Ovary (tissue), 9 donors: ENCODE results near the gene MELTF. TPM values are rescaled to one million over a fixed set of nuclear protein-coding genes. Genes with fewer than 3 reads are reported as not detected.

Source experiments
- DNase-seq, 5 donors: peaks; one replicate each; pipeline ENCODE4 v3.0.0-alpha.2; 2019 to 2020
- H3K27ac ChIP-seq, 2 donors: fragments of 200-600 bp; one replicate each; pipeline versions ENCODE4 v1.5.1 to v1.8.0; 2019 to 2022
- H3K27me3 ChIP-seq: fragments of 200-600 bp; one replicate; pipeline ENCODE4 v1.8.0; 2022
- H3K36me3 ChIP-seq: fragments of 200-600 bp; sonication (generic); one replicate; pipeline ENCODE4 v1.5.1; 2019
- H3K4me1 ChIP-seq: one replicate; pipeline ENCODE4 v1.8.1; 2013; ENCODE audit warnings: mild to moderate bottlenecking, moderate library complexity; ENCODE audit not compliant: insufficient read depth
- H3K4me3 ChIP-seq: fragments of 200-600 bp; sonication (generic); one replicate; pipeline ENCODE4 v1.5.1; 2017
- H3K9me3 ChIP-seq, 2 donors: fragments of 200-600 bp in 1 of 2; sonication (generic) in 1 of 2; one replicate each; pipeline versions ENCODE4 v1.5.1 to v1.8.1; 2013 to 2019; ENCODE audit warnings: mild to moderate bottlenecking in 1 of 2, moderate library complexity in 1 of 2
- EP300 ChIP-seq: sonication (generic); formaldehyde crosslinking; IDR thresholded peaks from one replicate; pipeline ENCODE4 v1.6.1; 2017; ENCODE audit warnings: antibody characterized with exemption
- POLR2A ChIP-seq: fragments of 450-650 bp; IDR thresholded peaks from one replicate; pipeline ENCODE4 v1.6.1; 2017; ENCODE audit warnings: antibody characterized with exemption, mild to moderate bottlenecking, moderate library complexity
- WGBS, 3 donors: extraction: QIAGEN DNeasy Blood & Tissue Kit in 1 of 3; methylation state at CpG; one replicate each; pipeline versions ENCODE4 v1.1.5 to v1.1.7; 2013 to 2017; 5-methylcytosine and 5-hydroxymethylcytosine counted together
- intact Hi-C, 4 donors: fragments of 100-400 bp; cut with DNase I; formaldehyde crosslinking; loops; one replicate each; pipeline versions ENCODE4 v1.11.0 to v1.15.1; 2022 to 2023
- polyA plus RNA-seq, 2 donors: library from polyadenylated mRNA; stranded (reverse); fragments of 200-250 nt in 1 of 2; fragments of 350-450 nt in 1 of 2; fragmentation: Illumina TruSeq in 1 of 2; extraction: RNeasy Lipid Tissue Mini Kit (QIAGEN cat#74804) in 1 of 2; gene quantifications; one replicate each; pipeline ENCODE4 v1.2.3, GENCODE V29; 2013 to 2014
- total RNA-seq, 7 donors: library from RNA; depleted of rRNA in 2 of 7; stranded (reverse); fragments of >200 nt in 2 of 7; fragmentation: NEBNext Ultra II Directional in 3 of 7; extraction: Animal tissue kit (Norgen Biotek cat#: 25700) in 3 of 7; gene quantifications; one replicate each; pipeline versions ENCODE4 v1.1.0 to v1.2.4, GENCODE V29; 2016 to 2023
- TF ChIP-seq, protein P1 (sequence below), 3 donors: fragments of 450-650 bp in 2 of 3; fragments of 200-600 bp in 1 of 3; IDR thresholded peaks; one replicate each; pipeline versions ENCODE4 v1.5.1 to v1.8.0; 2016 to 2022; ENCODE audit warnings: antibody characterized with exemption in 3 of 3, mild to moderate bottlenecking in 1 of 3
- donor health status: DM: no; HTN: no; CAD: no; lungs with moderate emphysema.
- donor health status: DM: no; HTN: no; CAD: no.
- donor health status: Bipolar disorder and iron deficiency.
- donor health status: DM: yes; HTN: yes; CAD: no.
- donor health status: DM: no; HTN: no; CAD: no.
- donor health status: DM: yes; HTN: yes; CAD: no.

MELTF gene
- total and polyA plus RNA-seq, 9 donors = 0.53 to 19.0 (median 2.0) TPM

DNA sequence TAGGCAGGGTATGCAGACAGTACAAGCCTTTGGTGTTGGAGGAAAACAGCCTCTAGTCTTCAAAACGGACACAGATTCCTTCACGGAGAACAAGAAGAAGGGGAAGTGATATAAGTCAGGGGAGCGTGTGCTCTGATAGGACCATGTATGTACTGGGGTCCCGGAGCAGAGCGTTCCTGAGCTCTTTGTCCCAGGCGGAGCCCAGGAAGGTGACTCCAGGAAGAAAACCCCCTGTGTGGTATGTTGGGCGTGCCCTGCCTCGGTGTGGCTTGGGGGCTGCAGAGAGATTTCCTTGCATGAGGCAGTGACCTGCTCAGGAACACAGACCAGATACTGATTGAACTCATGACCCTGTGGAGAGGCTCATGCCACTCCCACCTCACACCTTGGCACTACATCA lies 21.7 kb downstream of the MELTF start:
- WGBS, 3 donors = 46 to 60% (median 59%) methylated on average over 8 of the region's 8 CpGs
- intact Hi-C loops = loop anchor here in 1 of 4 donors (10.0 kb wide), 1 partner anchor 177 kb away; no protein-coding TSS in a partner anchor
- H3K4me3 ChIP-seq = no peak overlapping the region

GRCh38 chr3:197007296-197007940 lies 22.2 kb downstream of the MELTF start:
- no peaks in the 10 kb centered on the region for H3K9me3 ChIP-seq
- TF ChIP-seq, protein P1, sequence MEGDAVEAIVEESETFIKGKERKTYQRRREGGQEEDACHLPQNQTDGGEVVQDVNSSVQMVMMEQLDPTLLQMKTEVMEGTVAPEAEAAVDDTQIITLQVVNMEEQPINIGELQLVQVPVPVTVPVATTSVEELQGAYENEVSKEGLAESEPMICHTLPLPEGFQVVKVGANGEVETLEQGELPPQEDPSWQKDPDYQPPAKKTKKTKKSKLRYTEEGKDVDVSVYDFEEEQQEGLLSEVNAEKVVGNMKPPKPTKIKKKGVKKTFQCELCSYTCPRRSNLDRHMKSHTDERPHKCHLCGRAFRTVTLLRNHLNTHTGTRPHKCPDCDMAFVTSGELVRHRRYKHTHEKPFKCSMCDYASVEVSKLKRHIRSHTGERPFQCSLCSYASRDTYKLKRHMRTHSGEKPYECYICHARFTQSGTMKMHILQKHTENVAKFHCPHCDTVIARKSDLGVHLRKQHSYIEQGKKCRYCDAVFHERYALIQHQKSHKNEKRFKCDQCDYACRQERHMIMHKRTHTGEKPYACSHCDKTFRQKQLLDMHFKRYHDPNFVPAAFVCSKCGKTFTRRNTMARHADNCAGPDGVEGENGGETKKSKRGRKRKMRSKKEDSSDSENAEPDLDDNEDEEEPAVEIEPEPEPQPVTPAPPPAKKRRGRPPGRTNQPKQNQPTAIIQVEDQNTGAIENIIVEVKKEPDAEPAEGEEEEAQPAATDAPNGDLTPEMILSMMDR (IDR thresholded peaks at IDR 0.05) = no peak
- TF ChIP-seq POLR2A (no peak), EP300 (no peak)
- H3K27ac ChIP-seq = no peak overlapping the region
- intact Hi-C loops = loop anchor here in 1 of 4 donors (10.0 kb wide), 1 partner anchor 177 kb away; no protein-coding TSS in a partner anchor
- H3K27me3 ChIP-seq = no peaks in the 10 kb centered on the region
- DNase-seq = no peak
- H3K4me3 ChIP-seq = no peak overlapping the region
- WGBS, 3 donors = 59 to 79% (median 70%) methylated on average over 12 of the region's 12 CpGs
- H3K4me1 ChIP-seq = peaks cover 4% of the 10 kb centered on the region
- no peaks in the 10 kb centered on the region for H3K36me3 ChIP-seq

More for the DNA sequence above, 21.7 kb downstream of the MELTF start:
- Histone ChIP-seq H3K4me1 (peaks cover 4% of the 10 kb centered on the region), H3K9me3 (no peaks in the 10 kb centered on the region), H3K27me3 (no peaks in the 10 kb centered on the region), H3K36me3 (no peaks in the 10 kb centered on the region), H3K27ac (no peak overlapping the region)
- TF ChIP-seq POLR2A = no peak
- no peak for DNase-seq

DNA sequence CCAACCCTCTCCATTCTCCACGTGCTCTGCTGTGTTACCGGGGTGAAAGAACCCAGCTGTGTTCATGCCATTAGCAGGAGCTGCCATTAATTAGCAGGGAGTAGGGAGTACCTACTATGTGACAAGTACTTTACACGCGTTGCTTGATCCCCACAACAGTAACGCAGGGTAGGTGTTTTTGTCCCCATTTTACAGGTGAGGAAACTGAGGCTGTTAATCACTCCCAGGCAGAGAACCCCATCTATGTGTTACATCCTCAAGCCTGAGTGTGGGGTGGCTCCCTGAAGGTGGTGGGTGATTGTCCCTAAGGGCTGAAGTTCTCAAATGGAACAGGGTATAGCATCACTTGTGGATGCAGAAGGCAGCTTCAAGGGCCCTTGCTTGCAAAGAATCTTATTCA lies 22.8 kb downstream of the MELTF start:
- intact Hi-C loops = loop anchor here in 1 of 4 donors (10.0 kb wide), 1 partner anchor 178 kb away; no protein-coding TSS in a partner anchor
- DNase-seq = no peak
- Histone ChIP-seq H3K9me3 (no peaks in the 10 kb centered on the region), H3K27me3 (no peaks in the 10 kb centered on the region), H3K36me3 (no peaks in the 10 kb centered on the region), H3K27ac (no peak overlapping the region), H3K4me1 (peaks cover 4% of the 10 kb centered on the region), H3K4me3 (no peak overlapping the region)
- TF ChIP-seq, protein P1 (IDR thresholded peaks at IDR 0.05) = no peak
- TF ChIP-seq EP300 (no peak), POLR2A (no peak)
- WGBS, 3 donors = 83 to 88% (median 87%) methylated on average over 5 of the region's 5 CpGs

DNA sequence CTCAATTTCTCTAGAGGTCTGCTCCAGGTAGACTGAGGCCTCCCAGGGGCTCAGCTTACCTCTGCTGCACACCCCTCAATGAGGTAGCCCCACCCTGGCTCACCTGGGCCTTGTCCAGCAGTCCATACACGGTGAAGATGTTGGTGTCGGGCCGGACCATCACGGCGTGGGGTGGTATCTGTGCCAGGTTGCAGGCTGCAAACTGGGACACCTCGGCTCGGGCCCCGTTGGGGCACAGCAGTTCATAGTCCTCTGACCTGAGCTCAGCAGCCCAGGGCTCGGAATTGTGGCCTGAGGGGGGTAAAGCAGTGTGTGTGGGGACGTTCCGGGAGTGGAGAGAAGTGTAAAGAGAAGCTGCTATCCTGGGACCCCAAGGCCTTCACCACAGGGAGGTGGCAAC lies 23.2 kb downstream of the MELTF start:
- Histone ChIP-seq H3K4me1 (peaks cover 4% of the 10 kb centered on the region), H3K36me3 (no peaks in the 10 kb centered on the region), H3K4me3 (no peak overlapping the region), H3K27me3 (no peaks in the 10 kb centered on the region), H3K27ac (no peak overlapping the region), H3K9me3 (no peaks in the 10 kb centered on the region)
- intact Hi-C loops = loop anchor here in 1 of 4 donors (10.0 kb wide), 1 partner anchor 178 kb away; no protein-coding TSS in a partner anchor
- DNase-seq = no peak
- WGBS, 3 donors = 77 to 83% (median 80%) methylated on average over 11 of the region's 11 CpGs
- no peak for TF ChIP-seq EP300
- TF ChIP-seq POLR2A = no peak
- TF ChIP-seq, protein P1 (IDR thresholded peaks at IDR 0.05) = no peak
